GM21786 (cell line): ENCODE measurements around the gene UBE2G1.
"Not testable (repeated sequence)": the region's sequence is repeated elsewhere in the genome, so short reads cannot be mapped to it uniquely, and the experiment has no call there.

Experiments
- ATAC-seq: cut with Tn5 transposase; IDR thresholded peaks from one replicate; pipeline ENCODE4 v1.9.1; 2021; ENCODE audit not compliant: unreplicated experiment

The UBE2G1 gene, protein sequence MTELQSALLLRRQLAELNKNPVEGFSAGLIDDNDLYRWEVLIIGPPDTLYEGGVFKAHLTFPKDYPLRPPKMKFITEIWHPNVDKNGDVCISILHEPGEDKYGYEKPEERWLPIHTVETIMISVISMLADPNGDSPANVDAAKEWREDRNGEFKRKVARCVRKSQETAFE

GRCh38 chr17:4366327-4367063 is at the start of gene UBE2G1:
Gene UBE2G1, minus strand, starts transcription at chr17:4366675. Its CDS starts 359 bp downstream, at chr17:4366316.
- ATAC-seq, result peak; percentile 75

- no peak for ATAC-seq
Measured at GRCh38 chr17:4412933-4413831, 46.7 kb upstream of the UBE2G1 start.

DNA sequence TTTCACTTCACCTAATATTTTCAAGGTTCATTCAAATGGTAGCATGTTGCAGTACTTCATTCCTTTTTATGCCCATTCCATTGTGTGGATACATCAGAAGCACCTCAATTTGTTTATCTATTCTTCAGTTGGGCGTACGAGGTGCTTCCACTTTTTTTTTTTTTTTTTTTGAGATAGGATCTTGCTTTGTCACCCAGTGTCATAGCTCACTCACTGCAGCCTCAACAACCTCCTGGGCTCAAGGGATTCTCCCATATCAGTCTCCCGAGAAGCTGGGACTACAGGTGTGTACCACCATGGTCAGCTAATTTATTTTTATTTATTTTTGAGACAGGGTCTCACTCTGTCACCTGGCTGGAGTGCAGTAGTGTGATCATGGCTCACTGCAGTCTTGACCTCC is 44.7 kb upstream of the UBE2G1 start:
- ATAC-seq, result no peak

- no peak for ATAC-seq
Measured at GRCh38 chr17:4409659-4410058, 43.2 kb upstream of the UBE2G1 start.

DNA sequence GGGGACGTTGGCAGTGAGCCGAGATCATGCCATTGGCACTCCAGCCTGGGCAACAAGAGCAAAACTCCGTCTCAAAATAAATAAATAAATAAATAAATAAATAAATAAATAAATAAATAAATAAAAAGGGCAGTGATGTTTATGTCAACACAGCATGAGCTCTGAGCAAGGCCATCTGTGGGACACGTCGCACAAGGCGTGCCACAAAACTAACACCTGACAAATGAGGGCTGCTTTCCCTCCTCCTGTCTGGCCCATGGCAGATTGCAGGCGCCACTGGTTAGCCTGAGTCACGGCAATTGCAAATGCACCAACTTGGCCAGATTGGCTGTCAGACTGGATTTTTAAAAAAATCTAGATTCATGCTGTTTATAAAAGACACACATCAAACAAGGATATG is 41.4 kb upstream of the UBE2G1 start:
- no peak for ATAC-seq

DNA sequence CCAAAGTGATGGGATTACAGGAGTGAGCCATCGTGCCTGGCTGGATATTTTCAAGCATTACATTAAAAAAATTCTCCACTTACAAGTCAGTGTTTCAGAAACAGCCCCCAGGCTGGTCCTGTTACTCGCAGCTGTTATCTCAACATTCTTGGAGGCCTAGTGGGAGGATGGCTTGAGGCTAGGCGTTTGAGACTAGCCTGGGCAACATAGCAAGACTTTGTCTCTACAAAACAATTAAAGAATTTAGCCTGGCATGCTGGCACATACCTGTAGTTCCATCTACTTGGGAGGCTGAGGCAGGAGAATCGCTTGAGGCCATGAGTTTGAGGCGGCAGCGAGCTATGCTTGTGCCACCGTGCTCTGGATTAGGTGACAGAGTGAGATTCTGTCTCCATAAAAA is 40.7 kb upstream of the UBE2G1 start:
- ATAC-seq, result no peak

GRCh38 chr17:4406386-4406785 is 39.9 kb upstream of the UBE2G1 start:
- ATAC-seq, result no peak

DNA sequence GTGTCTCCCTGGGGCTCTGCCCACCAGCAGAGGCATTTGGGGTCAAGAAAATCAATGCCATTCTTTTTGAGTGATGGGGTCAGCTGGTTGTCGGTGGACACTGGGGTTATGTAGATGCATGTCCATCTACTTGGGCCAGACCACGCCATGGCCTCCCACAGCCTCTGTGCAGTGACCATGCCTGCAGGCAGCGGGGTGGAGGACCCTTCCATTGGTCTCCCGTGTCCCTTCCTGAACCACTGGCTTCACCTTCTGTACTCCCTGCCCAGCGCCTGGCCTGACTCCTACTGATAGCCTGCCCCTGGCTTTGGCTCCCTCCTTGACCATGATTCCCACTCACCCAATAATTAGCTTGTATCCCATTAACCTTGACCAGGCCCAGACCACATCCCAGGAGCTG is 39.2 kb upstream of the UBE2G1 start:
- ATAC-seq, result no peak

DNA sequence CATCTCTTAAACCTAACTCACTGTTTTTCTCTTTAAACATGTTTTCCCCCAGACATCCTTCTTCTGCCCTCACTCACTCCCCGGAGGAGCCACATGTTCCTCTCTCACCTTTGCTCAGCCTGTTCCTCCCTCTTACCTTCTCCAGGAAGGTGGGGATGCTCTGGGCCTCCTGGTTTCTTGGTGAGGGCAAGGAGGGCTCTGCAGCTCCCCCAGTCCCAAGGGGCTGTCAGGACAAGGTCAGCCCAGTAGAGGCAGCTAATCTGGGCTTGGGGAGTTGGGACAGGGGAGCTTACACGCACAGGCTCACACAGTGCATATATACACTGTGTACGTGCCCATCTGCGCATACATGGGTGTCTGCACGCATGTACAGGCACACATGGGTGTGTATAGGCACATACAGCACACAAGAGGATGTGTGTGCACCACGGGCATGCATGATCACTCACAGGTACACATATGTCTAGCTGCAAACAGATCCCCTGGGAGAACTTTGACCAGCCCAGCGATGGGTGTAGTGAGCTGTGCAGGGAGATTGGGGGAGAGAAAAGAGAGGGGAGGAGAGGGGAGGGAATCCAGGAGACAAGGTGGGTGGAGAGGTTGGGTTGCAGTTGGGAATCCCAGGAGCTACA is 38.7 kb upstream of the UBE2G1 start:
- no peak for ATAC-seq

DNA sequence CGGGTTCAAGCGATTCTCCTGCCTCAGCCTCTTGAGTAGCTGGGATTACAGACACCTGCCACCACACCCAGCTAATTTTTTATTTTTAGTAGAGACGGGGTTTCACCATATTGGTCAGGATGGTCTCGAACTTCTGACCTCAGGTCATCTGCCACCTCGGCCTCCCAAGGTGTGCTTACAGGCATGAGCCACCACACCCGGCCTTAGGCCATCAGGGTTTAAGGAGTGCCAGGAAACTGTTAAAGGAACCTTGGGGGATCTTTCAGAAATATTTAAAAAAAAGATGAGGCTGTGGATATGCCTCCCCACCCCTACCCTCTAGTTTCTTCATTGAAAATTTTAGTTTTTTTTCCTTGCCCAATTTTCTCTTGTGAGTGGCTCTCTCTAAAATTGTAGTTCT is 31.4 kb upstream of the UBE2G1 start:
- no peak for ATAC-seq

DNA sequence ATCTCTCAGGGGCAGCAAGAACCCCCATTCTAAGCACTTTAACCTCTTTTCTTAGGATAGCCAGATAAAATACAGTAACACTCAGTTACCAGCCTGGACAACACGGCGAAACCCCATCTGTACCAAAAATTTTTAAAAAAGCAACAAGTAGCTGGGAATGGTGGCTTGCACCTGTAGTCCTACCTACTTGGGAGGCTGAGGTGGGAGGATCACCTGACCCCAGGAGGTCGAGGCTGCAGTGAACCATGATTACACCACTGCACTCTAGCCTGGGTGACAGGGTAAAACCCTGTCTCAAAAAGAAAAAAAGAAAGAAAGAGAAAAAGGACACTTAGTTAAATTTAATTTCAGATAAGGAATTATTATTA is 28.6 kb upstream of the UBE2G1 start:
- no peak for ATAC-seq

- no peak for ATAC-seq
Measured at GRCh38 chr17:4394208-4395110, 28.0 kb upstream of the UBE2G1 start.

- no peak for ATAC-seq
Measured at GRCh38 chr17:4393806-4394205, 27.3 kb upstream of the UBE2G1 start.

- ATAC-seq, result no peak
Measured at GRCh38 chr17:4389079-4389478, 22.6 kb upstream of the UBE2G1 start.

DNA sequence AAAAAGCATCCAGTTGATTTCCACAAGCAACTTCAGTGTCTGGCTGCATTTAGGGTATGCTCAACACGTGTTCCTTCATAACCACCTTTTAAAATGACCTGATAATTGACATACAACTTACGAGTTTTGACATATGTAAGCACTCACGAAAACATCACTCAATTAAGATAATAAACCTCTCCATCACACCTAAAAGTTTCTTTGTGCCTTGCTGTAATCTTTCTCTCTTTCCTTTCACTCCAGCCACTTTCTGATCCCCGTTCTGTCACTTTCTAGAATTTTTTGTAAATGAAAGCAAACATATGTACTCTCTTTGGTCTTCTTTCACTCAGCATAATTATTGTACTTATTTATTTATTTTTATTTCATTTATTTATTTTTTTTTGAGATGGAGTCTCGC is 20.7 kb upstream of the UBE2G1 start:
- ATAC-seq, result no peak

- ATAC-seq, result no peak
Measured at GRCh38 chr17:4386406-4386805, 19.9 kb upstream of the UBE2G1 start.

DNA sequence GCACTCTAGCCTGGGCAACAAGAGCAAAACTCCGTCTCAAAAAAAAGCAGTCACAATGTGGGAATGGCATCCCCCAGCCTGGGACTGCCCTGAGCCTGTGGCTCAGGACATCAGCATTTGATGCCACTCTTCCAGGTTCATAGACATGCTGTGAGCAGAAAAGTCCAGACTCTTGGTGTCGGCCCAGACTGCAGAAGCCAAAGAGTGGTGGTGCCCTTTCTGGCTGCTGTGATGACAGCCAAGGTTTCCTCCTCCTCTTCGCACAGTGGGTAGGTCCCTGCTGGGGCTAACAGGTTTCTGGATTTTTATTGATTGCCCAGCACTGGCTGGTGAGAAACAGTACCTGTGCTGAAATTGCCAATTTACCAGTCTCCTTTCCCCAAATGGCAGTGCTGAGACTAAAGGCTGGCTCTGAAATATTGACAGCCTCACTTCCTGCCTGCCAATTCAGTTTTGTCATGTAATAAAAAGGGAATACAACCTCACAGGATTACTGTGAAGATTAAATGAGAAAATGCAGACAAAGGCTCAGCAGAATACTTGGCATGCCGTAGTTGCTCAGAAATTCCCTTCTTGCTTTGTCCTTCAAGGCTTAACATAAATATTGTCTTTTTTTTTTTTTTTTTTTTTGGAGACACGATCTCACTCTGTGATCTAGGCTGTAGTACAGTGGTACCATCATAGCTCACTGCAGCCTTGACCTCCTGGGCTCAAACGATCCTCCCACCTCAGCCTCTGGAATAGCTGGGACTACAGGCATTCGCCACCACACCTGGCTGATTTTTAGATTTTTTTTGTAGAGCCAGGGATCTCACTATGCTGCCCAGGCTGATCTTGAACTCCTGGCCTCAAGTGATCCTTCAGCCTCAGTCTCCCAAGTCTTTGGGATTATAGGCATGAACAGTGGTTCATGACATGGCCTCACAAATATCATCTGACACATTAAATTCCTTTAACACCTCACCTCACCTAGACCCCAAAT is 15.5 kb upstream of the UBE2G1 start:
- ATAC-seq, result no peak

DNA sequence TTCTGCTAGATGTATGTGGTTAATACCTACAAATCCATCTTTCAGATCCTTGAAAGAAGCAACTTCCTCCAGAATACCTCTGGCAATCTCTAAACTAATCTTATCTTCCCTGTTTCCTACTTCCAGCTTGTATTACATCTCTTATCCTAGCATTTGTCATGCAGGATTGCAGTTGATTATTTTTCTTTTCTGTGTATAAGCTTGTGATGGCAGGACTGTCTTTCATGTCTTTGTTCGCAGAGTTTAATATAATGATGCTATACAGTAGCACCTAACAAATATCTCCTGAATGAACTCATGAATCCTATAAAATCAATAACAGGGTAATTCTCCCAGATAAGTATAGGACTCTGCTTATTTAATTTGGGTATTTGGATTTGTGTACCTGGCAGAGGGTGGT is 12.2 kb upstream of the UBE2G1 start:
- no peak for ATAC-seq

- not testable (repeated sequence) for ATAC-seq
Measured at GRCh38 chr17:4377247-4377646, 10.8 kb upstream of the UBE2G1 start.
